ENCODE measurements around the gene STK32A.

STK32A gene

GRCh38 chr5:147348451-147348850, 113.6 kb downstream of the STK32A start:
- Histone ChIP-seq H3K27ac (replicated peaks) (no peak overlapping the region), H3K4me3 (replicated peaks; ENCODE audit: insufficient read depth, low read length) (no peak overlapping the region), H3K27me3 (ENCODE audit: insufficient read depth, poor library complexity, severe bottlenecking) (no peaks in the 10 kb centered on the region)
- TF ChIP-seq CTCF (IDR thresholded peaks at IDR 0.05; ENCODE audit: insufficient read depth, low read length) (no peak), SPI1 (IDR thresholded peaks at IDR 0.05; ENCODE audit: borderline replicate concordance, low read depth) (no peak), REST (IDR thresholded peaks at IDR 0.05; ENCODE audit: insufficient replicate concordance, low read depth) (no peak), POLR2AphosphoS5 (IDR thresholded peaks at IDR 0.05; ENCODE audit: low read depth) (no peak), GABPA (IDR thresholded peaks at IDR 0.05; ENCODE audit: low read depth) (no peak)
- DNase-seq (ENCODE audit: low read depth in 1 of 2, low spot score in 1 of 2) = no peak

GRCh38 chr5:147349241-147349640, 114.4 kb downstream of the STK32A start:
- TF ChIP-seq CTCF (IDR thresholded peaks at IDR 0.05; ENCODE audit: insufficient read depth, low read length) = no peak
- no peak for TF ChIP-seq GABPA (IDR thresholded peaks at IDR 0.05; ENCODE audit: low read depth)
- no peak for TF ChIP-seq REST (IDR thresholded peaks at IDR 0.05; ENCODE audit: insufficient replicate concordance, low read depth)
- no peak for TF ChIP-seq POLR2AphosphoS5 (IDR thresholded peaks at IDR 0.05; ENCODE audit: low read depth)
- no peak for TF ChIP-seq SPI1 (IDR thresholded peaks at IDR 0.05; ENCODE audit: borderline replicate concordance, low read depth)
- Histone ChIP-seq H3K27ac (replicated peaks) (no peak overlapping the region), H3K4me3 (replicated peaks; ENCODE audit: insufficient read depth, low read length) (no peak overlapping the region), H3K27me3 (ENCODE audit: insufficient read depth, poor library complexity, severe bottlenecking) (no peaks in the 10 kb centered on the region)
- no peak for DNase-seq (ENCODE audit: low read depth in 1 of 2, low spot score in 1 of 2)

GRCh38 chr5:147359101-147359500, 124.3 kb downstream of the STK32A start:
- no peak for DNase-seq (ENCODE audit: low read depth in 1 of 2, low spot score in 1 of 2)
- H3K27me3 ChIP-seq (ENCODE audit: insufficient read depth, poor library complexity, severe bottlenecking) = peaks cover 3% of the 10 kb centered on the region
- H3K27ac ChIP-seq (replicated peaks) = no peak overlapping the region
- no peak for TF ChIP-seq SPI1 (IDR thresholded peaks at IDR 0.05; ENCODE audit: borderline replicate concordance, low read depth)
- no peak overlapping the region for H3K4me3 ChIP-seq (replicated peaks; ENCODE audit: insufficient read depth, low read length)

GRCh38 chr5:147359581-147359980, 124.8 kb downstream of the STK32A start:
- no peak overlapping the region for H3K27ac ChIP-seq (replicated peaks)
- no peak for DNase-seq (ENCODE audit: low read depth in 1 of 2, low spot score in 1 of 2)
- no peak overlapping the region for H3K4me3 ChIP-seq (replicated peaks; ENCODE audit: insufficient read depth, low read length)
- H3K27me3 ChIP-seq (ENCODE audit: insufficient read depth, poor library complexity, severe bottlenecking) = peaks cover 3% of the 10 kb centered on the region
- TF ChIP-seq REST (IDR thresholded peaks at IDR 0.05; ENCODE audit: insufficient replicate concordance, low read depth) (no peak), SPI1 (IDR thresholded peaks at IDR 0.05; ENCODE audit: borderline replicate concordance, low read depth) (no peak)
